Lower leg skin (tissue), 4 donors: ENCODE measurements around the gene ABR. TPM values are rescaled to one million over a fixed set of nuclear protein-coding genes. Genes with fewer than 3 reads are reported as not detected.
"Not testable (repeated sequence)": the region's sequence is repeated elsewhere in the genome, so short reads cannot be mapped to it uniquely, and the experiment has no call there.

Experiments used
- DNase-seq, 2 donors: peaks; one replicate each; pipeline ENCODE4 v3.0.0-alpha.2; 2019; ENCODE audit warnings: low spot score in 2 of 2
- H3K4me3 ChIP-seq: fragments of 200-600 bp; sonication (generic); 2 replicates; pipeline ENCODE4 v1.5.1; 2017; ENCODE audit warnings: mild to moderate bottlenecking, low read depth; ENCODE audit not compliant: poor library complexity, severe bottlenecking
- POLR2A ChIP-seq, 2 donors: fragments of 450-650 bp; IDR thresholded peaks; one replicate each; pipeline ENCODE4 v1.6.1; 2016 to 2017; ENCODE audit warnings: antibody characterized with exemption in 2 of 2, mild to moderate bottlenecking in 1 of 2, moderate library complexity in 1 of 2
- WGBS, 2 donors: methylation state at CpG; one replicate each; pipeline ENCODE4 v1.1.5; 2018; 5-methylcytosine and 5-hydroxymethylcytosine counted together
- intact Hi-C: fragments of 100-400 bp; cut with DNase I; formaldehyde crosslinking; loops from one replicate; pipeline ENCODE4 v1.15.0; 2023; ENCODE audit warnings: low total_unique reads
- total RNA-seq, 4 donors: library from RNA; depleted of rRNA; stranded (reverse); fragments of >200 nt; gene quantifications; one replicate each; pipeline ENCODE4 v1.1.0, GENCODE V29; 2016
- TF ChIP-seq, protein P1 (sequence below), 3 donors: fragments of 450-650 bp; IDR thresholded peaks; one replicate each; pipeline ENCODE4 v1.5.1; 2016; ENCODE audit warnings: antibody characterized with exemption in 3 of 3, mild to moderate bottlenecking in 3 of 3, moderate library complexity in 2 of 3

ABR gene
- total RNA-seq, 4 donors from 2014 or later = 60.9 to 98.8 (median 88.3) TPM

GRCh38 chr17:1074886-1075605, 104.7 kb downstream of the ABR start:
- 71 to 83% methylated on average over 16 to 20 of the region's 20 CpGs for WGBS, 2 donors
- no peak overlapping the region for H3K4me3 ChIP-seq
- intact Hi-C loops = no loop called here
- TF ChIP-seq, protein P1, sequence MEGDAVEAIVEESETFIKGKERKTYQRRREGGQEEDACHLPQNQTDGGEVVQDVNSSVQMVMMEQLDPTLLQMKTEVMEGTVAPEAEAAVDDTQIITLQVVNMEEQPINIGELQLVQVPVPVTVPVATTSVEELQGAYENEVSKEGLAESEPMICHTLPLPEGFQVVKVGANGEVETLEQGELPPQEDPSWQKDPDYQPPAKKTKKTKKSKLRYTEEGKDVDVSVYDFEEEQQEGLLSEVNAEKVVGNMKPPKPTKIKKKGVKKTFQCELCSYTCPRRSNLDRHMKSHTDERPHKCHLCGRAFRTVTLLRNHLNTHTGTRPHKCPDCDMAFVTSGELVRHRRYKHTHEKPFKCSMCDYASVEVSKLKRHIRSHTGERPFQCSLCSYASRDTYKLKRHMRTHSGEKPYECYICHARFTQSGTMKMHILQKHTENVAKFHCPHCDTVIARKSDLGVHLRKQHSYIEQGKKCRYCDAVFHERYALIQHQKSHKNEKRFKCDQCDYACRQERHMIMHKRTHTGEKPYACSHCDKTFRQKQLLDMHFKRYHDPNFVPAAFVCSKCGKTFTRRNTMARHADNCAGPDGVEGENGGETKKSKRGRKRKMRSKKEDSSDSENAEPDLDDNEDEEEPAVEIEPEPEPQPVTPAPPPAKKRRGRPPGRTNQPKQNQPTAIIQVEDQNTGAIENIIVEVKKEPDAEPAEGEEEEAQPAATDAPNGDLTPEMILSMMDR (IDR thresholded peaks at IDR 0.05) = no peak
- no peak for DNase-seq

GRCh38 chr17:1073963-1074625, 105.7 kb downstream of the ABR start:
- WGBS, 2 donors = 83 to 91% methylated on average over 12 to 13 of the region's 15 CpGs
- DNase-seq, H3K4me3 ChIP-seq, intact Hi-C loops: not testable (repeated sequence)

DNA sequence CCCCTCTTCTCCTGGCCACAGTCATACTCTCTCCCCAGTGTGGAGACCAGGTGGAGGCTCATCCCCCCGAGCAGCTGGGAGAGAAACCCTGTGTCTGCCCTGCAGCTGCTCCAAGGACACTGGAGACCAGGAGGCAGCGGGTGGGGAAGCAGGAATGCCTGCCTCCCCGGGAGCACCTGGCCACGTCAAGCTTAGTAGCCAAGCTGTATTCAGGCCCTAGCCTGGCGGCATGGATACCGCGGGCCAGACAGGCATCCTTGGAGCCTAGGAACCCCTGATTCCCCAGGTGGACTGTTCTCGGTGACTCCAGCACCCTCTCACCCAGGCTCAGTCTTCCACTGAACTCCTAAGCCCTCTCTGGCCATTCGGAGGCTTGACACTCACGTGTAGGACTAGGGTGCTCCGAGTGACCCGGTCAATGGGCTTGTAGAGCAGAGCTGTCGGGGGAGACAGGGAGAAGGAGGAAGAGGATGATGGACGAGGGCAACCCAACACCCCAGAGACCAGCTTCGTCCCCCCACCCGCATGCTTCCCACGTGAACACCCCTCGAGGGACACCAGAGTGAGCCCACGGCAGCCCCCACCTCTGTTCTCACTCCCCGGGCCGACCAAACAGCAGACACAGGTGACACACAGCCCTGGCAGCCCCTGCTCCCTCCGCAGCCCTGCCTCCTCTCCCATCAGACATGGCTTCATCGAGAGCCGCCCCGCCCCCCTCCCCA, 106.4 kb downstream of the ABR start:
- no peak for DNase-seq
- intact Hi-C loops = no loop called here
- TF ChIP-seq POLR2A (IDR thresholded peaks at IDR 0.05) = no peak
- TF ChIP-seq, protein P1 (IDR thresholded peaks at IDR 0.05) = no peak
- 93 to 94% methylated on average over 21 to 23 of the region's 25 CpGs for WGBS, 2 donors
- H3K4me3 ChIP-seq = no peak overlapping the region

DNA sequence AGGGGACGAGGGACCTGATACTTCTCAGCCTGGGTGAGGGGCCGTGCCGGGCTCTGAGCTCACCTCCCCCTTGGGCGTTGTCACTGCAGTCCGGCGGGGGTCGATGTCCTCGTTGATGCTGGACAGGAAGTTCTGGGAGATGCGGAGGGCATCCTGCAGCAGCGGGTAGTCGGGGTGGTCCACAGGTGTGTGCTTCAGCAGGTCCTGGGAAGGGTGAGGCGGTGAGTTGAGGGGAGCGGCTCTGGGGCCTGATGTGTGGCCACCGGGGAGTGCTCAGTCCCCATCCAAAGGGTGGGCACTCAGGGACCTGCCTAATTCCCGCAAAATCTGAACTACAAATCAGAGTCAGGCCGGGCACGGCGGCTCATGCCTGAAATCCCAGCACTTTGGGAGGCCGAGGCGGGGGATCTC, 107.2 kb downstream of the ABR start:
- TF ChIP-seq POLR2A (IDR thresholded peaks at IDR 0.05) = no peak
- TF ChIP-seq, protein P1 (IDR thresholded peaks at IDR 0.05) = no peak
- H3K4me3 ChIP-seq = no peak overlapping the region
- DNase-seq = no peak
- 91 to 92% methylated on average over 20 of the region's 20 CpGs for WGBS, 2 donors
- intact Hi-C loops = no loop called here

DNA sequence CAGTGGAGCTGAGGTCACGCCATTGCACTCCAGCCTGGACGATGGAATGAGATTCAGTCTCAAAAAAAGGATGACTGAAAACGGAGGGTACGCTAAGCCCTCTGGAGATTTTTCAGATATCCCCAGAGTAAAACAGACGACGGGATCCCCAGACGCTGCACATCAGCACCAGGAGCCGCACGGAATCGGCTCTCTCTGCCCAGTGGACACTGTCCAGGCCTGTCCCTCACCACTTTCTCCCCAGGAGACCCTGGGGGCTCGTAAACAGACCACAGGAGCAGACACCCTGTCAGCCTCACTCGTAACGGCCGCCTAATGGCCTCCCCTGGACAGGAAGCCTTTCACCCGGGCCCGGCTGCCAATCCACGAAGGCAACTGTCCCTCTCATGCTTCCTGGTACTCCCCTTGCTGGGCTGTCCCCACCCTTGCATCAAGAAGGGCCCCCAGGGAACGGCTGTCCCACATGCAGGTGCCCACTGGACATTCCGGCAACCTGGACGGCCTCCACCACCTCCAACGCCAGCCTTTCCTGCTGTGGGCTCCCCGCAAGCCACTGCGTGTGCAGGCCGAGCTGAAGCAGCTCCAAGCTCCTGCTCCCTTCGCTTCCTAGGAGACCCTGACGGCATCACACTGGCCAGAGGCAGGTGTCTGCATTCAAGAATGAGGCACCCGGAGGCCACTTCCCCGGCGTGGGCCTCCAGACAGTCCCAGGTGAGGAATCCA, 108.5 kb downstream of the ABR start:
- no peak overlapping the region for H3K4me3 ChIP-seq
- intact Hi-C loops = no loop called here
- no peak for DNase-seq
- 91 to 93% methylated on average over 27 to 29 of the region's 29 CpGs for WGBS, 2 donors
- TF ChIP-seq, protein P1 (IDR thresholded peaks at IDR 0.05) = no peak

DNA sequence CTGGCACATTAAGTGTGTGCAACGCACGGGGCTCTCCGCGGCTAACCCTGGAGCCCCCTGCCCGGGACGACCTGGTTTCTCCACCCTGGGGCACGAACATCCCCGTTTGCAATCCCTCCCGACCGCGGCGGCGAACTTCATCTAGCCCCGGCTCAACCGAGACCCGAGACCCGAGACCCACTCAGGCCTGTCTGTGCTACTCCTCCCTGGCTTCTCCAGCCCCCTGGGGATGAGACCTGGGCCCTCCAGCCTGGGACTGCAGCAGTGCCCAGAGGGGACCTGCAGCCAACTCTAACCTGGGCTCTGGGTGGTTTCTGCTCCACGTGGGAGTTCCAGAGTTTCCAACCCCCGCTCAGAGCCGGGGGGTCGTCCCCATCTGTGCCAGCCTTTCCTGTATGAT, 109.4 kb downstream of the ABR start:
- DNase-seq = no peak
- intact Hi-C loops = no loop called here
- 90 to 91% methylated on average over 21 of the region's 21 CpGs for WGBS, 2 donors
- H3K4me3 ChIP-seq = no peak overlapping the region
- no peak for TF ChIP-seq POLR2A (IDR thresholded peaks at IDR 0.05)
- TF ChIP-seq, protein P1 (IDR thresholded peaks at IDR 0.05) = no peak
